H9 (cell line): ENCODE measurements around the gene DNAJB4. TPM values are rescaled to one million over a fixed set of nuclear protein-coding genes. Genes with fewer than 3 reads are reported as not detected.

ENCODE experiments used
- DNase-seq: peaks from one replicate; pipeline ENCODE4 v3.0.0-alpha.2; 2017
- H2AFZ ChIP-seq: one replicate; pipeline ENCODE4 v1.6.1; 2013; ENCODE audit warnings: mild to moderate bottlenecking, low read length, control low read depth, moderate library complexity
- H2AK5ac ChIP-seq: 2 replicates; pipeline ENCODE4 v1.6.1; 2013; ENCODE audit warnings: low read length, control low read depth, mixed read lengths; ENCODE audit not compliant: insufficient read length
- H2BK120ac ChIP-seq: one replicate; pipeline ENCODE4 v1.6.1; 2013; ENCODE audit warnings: low read depth, mild to moderate bottlenecking, low read length, control low read depth, inconsistent platforms; ENCODE audit not compliant: poor library complexity, severe bottlenecking
- H2BK12ac ChIP-seq: 2 replicates; pipeline ENCODE4 v1.6.1; 2013; ENCODE audit warnings: low read length, control low read depth, mixed read lengths, low read depth; ENCODE audit not compliant: insufficient read length
- H2BK15ac ChIP-seq: 2 replicates; pipeline ENCODE4 v1.6.1; 2013; ENCODE audit warnings: low read depth, low read length, control low read depth
- H2BK20ac ChIP-seq: one replicate; pipeline ENCODE4 v1.6.1; 2013; ENCODE audit warnings: low read depth, mild to moderate bottlenecking, low read length, control low read depth, inconsistent platforms; ENCODE audit not compliant: poor library complexity, severe bottlenecking
- H2BK5ac ChIP-seq: 2 replicates; pipeline ENCODE4 v1.6.1; 2013; ENCODE audit warnings: low read length, control low read depth, mixed read lengths; ENCODE audit not compliant: insufficient read length
- H3K14ac ChIP-seq: 2 replicates; pipeline ENCODE4 v1.6.1; 2013; ENCODE audit warnings: low read length, control low read depth; ENCODE audit not compliant: insufficient read depth
- H3K18ac ChIP-seq: 2 replicates; pipeline ENCODE4 v1.6.1; 2013; ENCODE audit warnings: low read depth, mild to moderate bottlenecking, mixed read lengths, low read length, control low read depth; ENCODE audit not compliant: insufficient read length
- H3K23ac ChIP-seq: 2 replicates; pipeline ENCODE4 v1.6.1; 2013; ENCODE audit warnings: low read length, control low read depth, mixed read lengths, low read depth; ENCODE audit not compliant: insufficient read length
- H3K23me2 ChIP-seq: 2 replicates; pipeline ENCODE4 v1.6.1; 2013; ENCODE audit warnings: low read depth, mild to moderate bottlenecking, mixed read lengths, low read length, control low read depth; ENCODE audit not compliant: insufficient read length, poor library complexity, severe bottlenecking
- H3K27ac ChIP-seq: 2 replicates; pipeline ENCODE4 v1.5.1; 2013; ENCODE audit warnings: low read length, control low read depth, mixed read lengths, low read depth; ENCODE audit not compliant: insufficient read length
- H3K27me3 ChIP-seq: 2 replicates; pipeline ENCODE4 v1.6.1; 2013; ENCODE audit warnings: low read length, control low read depth, inconsistent platforms; ENCODE audit not compliant: insufficient read depth
- H3K4ac ChIP-seq: 2 replicates; pipeline ENCODE4 v1.6.1; 2013; ENCODE audit warnings: low read depth, mild to moderate bottlenecking, control low read depth, inconsistent platforms, low read length, moderate library complexity
- H3K4me1 ChIP-seq: 2 replicates; pipeline ENCODE4 v1.6.1; 2013; ENCODE audit warnings: low read length, control low read depth, inconsistent platforms; ENCODE audit not compliant: insufficient read depth
- H3K4me2 ChIP-seq: 2 replicates; pipeline ENCODE4 v1.6.1; 2013; ENCODE audit warnings: low read length, control low read depth, mixed read lengths; ENCODE audit not compliant: insufficient read length, insufficient read depth
- H3K56ac ChIP-seq: 2 replicates; pipeline ENCODE4 v1.6.1; 2013; ENCODE audit warnings: low read depth, mild to moderate bottlenecking, mixed read lengths, low read length, control low read depth; ENCODE audit not compliant: insufficient read length
- H3K79me1 ChIP-seq: 2 replicates; pipeline ENCODE4 v1.6.1; 2013; ENCODE audit warnings: low read depth, mild to moderate bottlenecking, moderate library complexity, low read length, control low read depth, inconsistent platforms; ENCODE audit not compliant: insufficient read depth, poor library complexity, severe bottlenecking
- H3K79me2 ChIP-seq: 2 replicates; pipeline ENCODE4 v1.6.1; 2013; ENCODE audit warnings: low read length, control low read depth, inconsistent platforms; ENCODE audit not compliant: insufficient read depth
- H3K9ac ChIP-seq: 2 replicates; pipeline ENCODE4 v1.6.1; 2013; ENCODE audit warnings: low read length, control low read depth, mixed read lengths; ENCODE audit not compliant: insufficient read length; ENCODE audit errors: extremely low read depth
- H3K9me3 ChIP-seq: one replicate; pipeline ENCODE4 v1.6.1; 2013; ENCODE audit warnings: low read depth, low read length, inconsistent platforms; ENCODE audit not compliant: control insufficient read depth
- H3T11ph ChIP-seq: one replicate; pipeline ENCODE4 v1.6.1; 2013; ENCODE audit warnings: mild to moderate bottlenecking, low read length, control low read depth, inconsistent platforms
- H4K20me1 ChIP-seq: one replicate; pipeline ENCODE4 v1.6.1; 2013; ENCODE audit not compliant: control insufficient read depth, insufficient read length, insufficient read depth
- H4K5ac ChIP-seq: 2 replicates; pipeline ENCODE4 v1.6.1; 2013; ENCODE audit warnings: low read depth, mild to moderate bottlenecking, mixed read lengths, low read length, control low read depth; ENCODE audit not compliant: insufficient read length
- H4K8ac ChIP-seq: replicated peaks from 2 replicates; pipeline ENCODE4 v1.6.1; 2013; ENCODE audit warnings: low read length, control low read depth, mixed read lengths, low read depth; ENCODE audit not compliant: insufficient read length
- H4K91ac ChIP-seq: 2 replicates; pipeline ENCODE4 v1.6.1; 2013; ENCODE audit warnings: low read depth, mild to moderate bottlenecking, moderate library complexity, mixed read lengths, low read length, control low read depth; ENCODE audit not compliant: insufficient read length
- H3K27ac Mint-ChIP-seq, 3 experiments: 2 replicates in 2 of 3; 3 replicates in 1 of 3; pipeline ENCODE4 v1.8.0; 2020 to 2021; ENCODE audit warnings: mixed read lengths in 3 of 3, mild to moderate bottlenecking in 1 of 3, moderate library complexity in 1 of 3
- H3K27me3 Mint-ChIP-seq: 2 replicates; pipeline ENCODE4 v1.8.0; 2021; ENCODE audit warnings: low read depth, mild to moderate bottlenecking, moderate library complexity, mixed read lengths
- H3K36me3 Mint-ChIP-seq, 3 experiments: 2 replicates in 2 of 3; 3 replicates in 1 of 3; pipeline ENCODE4 v1.8.0; 2020 to 2021; ENCODE audit warnings: low read depth in 3 of 3, mixed read lengths in 3 of 3; ENCODE audit not compliant: insufficient read depth in 1 of 3
- H3K4me1 Mint-ChIP-seq, 2 experiments: 2 replicates each; pipeline ENCODE4 v1.8.0; 2020; ENCODE audit warnings: mixed read lengths in 2 of 2
- H3K4me3 Mint-ChIP-seq, 2 experiments: 2 replicates in 1 of 2; 3 replicates in 1 of 2; pipeline ENCODE4 v1.8.0; 2020 to 2021; ENCODE audit warnings: mild to moderate bottlenecking in 2 of 2, mixed read lengths in 2 of 2, moderate library complexity in 1 of 2
- H3K9me3 Mint-ChIP-seq, 2 experiments: 2 replicates in 1 of 2; 3 replicates in 1 of 2; pipeline ENCODE4 v1.8.0; 2020; ENCODE audit warnings: mild to moderate bottlenecking in 2 of 2, mixed read lengths in 2 of 2, moderate library complexity in 1 of 2
- CTCF ChIP-seq: fragments of 200-600 bp; sonication (generic); conservative IDR thresholded peaks from 3 replicates; pipeline ENCODE4 v1.8.0; 2021; ENCODE audit warnings: antibody characterized with exemption, mild to moderate bottlenecking
- WGBS: extraction: QIAGEN DNeasy Blood & Tissue Kit; methylation state at CpG from one replicate; pipeline ENCODE4 v1.1.7; 2013; ENCODE audit warnings: missing lambda C conversion rate, low lambda C conversion rate, mixed read lengths; ENCODE audit not compliant: insufficient read length; ENCODE audit errors: extremely low coverage; 5-methylcytosine and 5-hydroxymethylcytosine counted together
- total RNA-seq: library from RNA; stranded (reverse); gene quantifications from 2 replicates; pipeline ENCODE4 v1.2.1, GENCODE V29; 2021

DNAJB4 gene
- total RNA-seq, 1 experiment from 2014 or later = 8.1 TPM

DNA sequence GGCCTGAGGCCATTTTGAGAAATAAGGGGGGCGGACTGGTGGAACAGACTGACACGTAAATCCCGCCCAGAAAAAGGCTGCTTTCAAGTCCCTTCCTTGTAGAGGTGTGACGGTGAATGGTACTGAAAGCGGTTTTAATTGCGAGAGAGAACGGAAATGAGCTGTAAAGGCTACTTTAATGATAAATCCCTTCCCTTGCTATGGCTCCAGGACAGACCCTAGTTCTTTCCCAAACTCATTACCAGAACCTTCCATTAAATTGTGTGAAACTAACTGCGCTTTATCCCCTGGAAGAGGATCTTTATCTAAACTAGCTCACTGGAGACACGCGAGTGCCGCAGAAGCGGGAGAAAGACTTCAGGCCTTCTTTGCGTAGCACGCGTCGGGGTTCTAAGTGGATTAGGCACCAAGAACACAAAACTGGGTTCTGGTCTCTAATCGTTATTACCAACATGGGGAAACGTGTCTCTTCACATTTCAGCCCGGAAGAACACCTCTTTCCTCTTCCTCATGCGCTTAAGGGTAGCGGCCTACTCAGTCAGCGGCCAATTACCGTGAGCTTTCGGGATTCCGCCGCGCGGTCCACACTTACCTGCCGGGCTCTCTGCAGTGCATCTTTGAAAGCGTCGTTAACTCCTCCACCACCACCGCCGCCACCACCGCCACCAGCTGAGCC, 26.3 kb upstream of the DNAJB4 start:
- peak overlapping the region; percentile 10 for H3K23ac ChIP-seq
- H4K5ac ChIP-seq = peak overlapping the region; percentile 99
- no peaks in the 10 kb centered on the region; the same call in 1 of the 2 replicates for H3K4me1 ChIP-seq
- H3T11ph ChIP-seq = peak overlapping the region; percentile 92
- Mint-ChIP-seq H3K4me1 (peaks cover 43 to 48% of the 10 kb centered on the region in 2 experiments), H3K36me3 (peaks cover 15 to 22% (median 22%) of the 10 kb centered on the region in 3 experiments), H3K27me3 (no peaks in the 10 kb centered on the region), H3K9me3 (no peaks in the 10 kb centered on the region), H3K27ac (no peak overlapping the region), H3K4me3 (no peak overlapping the region)
- H3K79me2 ChIP-seq = peaks cover 54% of the 10 kb centered on the region; the same call in 1 of the 2 replicates
- H3K23me2 ChIP-seq = peaks cover 6% of the 10 kb centered on the region
- H2AK5ac ChIP-seq = peak overlapping the region; percentile 86
- H3K79me1 ChIP-seq = no peaks in the 10 kb centered on the region
- peak overlapping the region; percentile 97 for H4K91ac ChIP-seq
- no peak overlapping the region for H2BK12ac ChIP-seq
- no CpG with 5 or more reads among the region's 34 CpGs for WGBS
- H3K9ac ChIP-seq = peak overlapping the region; percentile 100
- no peaks in the 10 kb centered on the region for H3K27me3 ChIP-seq
- no peaks in the 10 kb centered on the region for H4K20me1 ChIP-seq
- peak overlapping the region; percentile 99 for H3K14ac ChIP-seq
- no peak for TF ChIP-seq CTCF
- peak overlapping the region; percentile 99 for H3K56ac ChIP-seq
- no peaks in the 10 kb centered on the region for H3K9me3 ChIP-seq
- H2BK120ac ChIP-seq = peak overlapping the region; percentile 96
- H2BK5ac ChIP-seq = peak overlapping the region; percentile 95
- 0 out of 2 replicates have a peak overlapping the region, but pooled peaks have one; percentile 9 for H2BK15ac ChIP-seq
- DNase-seq = peak; percentile 78
- H3K18ac ChIP-seq = peak overlapping the region; percentile 100
- peak overlapping the region; percentile 99; the same call in 1 of the 2 replicates for H3K4ac ChIP-seq
- peak overlapping the region; percentile 86 for H3K4me2 ChIP-seq
- H2BK20ac ChIP-seq = no peak overlapping the region
- no peak overlapping the region for H2AFZ ChIP-seq
- H4K8ac ChIP-seq = peak overlapping the region; percentile 99
- peak overlapping the region; percentile 87 for H3K27ac ChIP-seq
